HepG2 (cell line): ENCODE measurements around the gene GRM2. TPM values are rescaled to one million over a fixed set of nuclear protein-coding genes. Genes with fewer than 3 reads are reported as not detected.

Experiments used
- DZIP1 ChIP-seq: sonication (generic); formaldehyde crosslinking; IDR thresholded peaks from 2 replicates; pipeline ENCODE4 v1.5.0; 2020; ENCODE audit warnings: mild to moderate bottlenecking, missing genetic modification reagents
- GFI1 ChIP-seq: sonication (generic); formaldehyde crosslinking; IDR thresholded peaks from 2 replicates; pipeline ENCODE4 v1.5.0; 2020; ENCODE audit warnings: missing genetic modification reagents, mild to moderate bottlenecking, borderline replicate concordance
- GMEB2 ChIP-seq: IDR thresholded peaks from 2 replicates; pipeline ENCODE4 v1.6.1; 2016; ENCODE audit warnings: missing biosample characterization, missing genetic modification reagents, low read depth
- HOXA9 ChIP-seq: sonication (generic); formaldehyde crosslinking; IDR thresholded peaks from 2 replicates; pipeline ENCODE4 v1.8.1; 2022; ENCODE audit warnings: missing genetic modification reagents, mild to moderate bottlenecking, moderate library complexity, borderline replicate concordance
- MIER3 ChIP-seq: IDR thresholded peaks from 2 replicates; pipeline ENCODE4 v1.6.1; 2016; ENCODE audit warnings: missing compliant biosample characterization, borderline replicate concordance
- SMARCE1 ChIP-seq: fragments of 450-650 bp; IDR thresholded peaks from 2 replicates; pipeline ENCODE4 v1.6.1; 2017; ENCODE audit warnings: borderline replicate concordance
- THAP11 ChIP-seq: IDR thresholded peaks from 2 replicates; pipeline ENCODE4 v1.6.1; 2016; ENCODE audit warnings: missing biosample characterization, missing genetic modification reagents
- polyA plus RNA-seq, 8 experiments: library from polyadenylated mRNA; depleted of rRNA in 3 of 8; stranded (reverse) in 7 of 8; unstranded in 1 of 8; fragments of >200 nt; fragmentation: Illumina TruSeq in 4 of 8; extraction: Trizol in 4 of 8; gene quantifications; 2 replicates each; pipeline versions ENCODE4 v1.2.1 to v1.2.3, GENCODE V29; 2011 to 2016; ENCODE audit warnings: low read depth in 4 of 8, missing spikeins in 1 of 8, mixed read lengths in 1 of 8; ENCODE audit not compliant: insufficient read depth in 1 of 8
- total RNA-seq, 5 experiments: library from RNA; depleted of rRNA; stranded (reverse); fragments of >200 nt; fragmentation: Illumina TruSeq; extraction: Trizol; gene quantifications; 2 replicates each; pipeline ENCODE4 v1.2.3, GENCODE V29; 2016; ENCODE audit warnings: low read depth in 1 of 5
- TF ChIP-seq, protein P1 (sequence below): sonication (generic); formaldehyde crosslinking; IDR thresholded peaks from 2 replicates; pipeline ENCODE4 v1.5.1; 2020; ENCODE audit warnings: mild to moderate bottlenecking, moderate library complexity, missing genetic modification reagents
- TF ChIP-seq, protein P2 (sequence below), 2 experiments: sonication (generic) in 1 of 2; formaldehyde crosslinking in 1 of 2; IDR thresholded peaks; 2 replicates each; pipeline versions ENCODE4 v1.5.1 to v1.6.1; 2011 to 2020; ENCODE audit warnings: borderline replicate concordance in 1 of 2, low read depth in 1 of 2, low read length in 1 of 2, mild to moderate bottlenecking in 1 of 2, missing genetic modification reagents in 1 of 2, moderate library complexity in 1 of 2
- TF ChIP-seq, protein P3 (sequence below), 2 experiments: sonication (generic) in 1 of 2; formaldehyde crosslinking in 1 of 2; IDR thresholded peaks; 2 replicates each; pipeline versions ENCODE4 v1.4.0 to v1.6.1; 2016 to 2020; ENCODE audit warnings: borderline replicate concordance in 1 of 2, low read depth in 1 of 2, mild to moderate bottlenecking in 1 of 2, missing genetic modification reagents in 1 of 2
- TF ChIP-seq, protein P4 (sequence below): sonication (generic); formaldehyde crosslinking; conservative IDR thresholded peaks from 2 replicates; pipeline ENCODE4 v1.4.0; 2020; ENCODE audit warnings: missing genetic modification reagents

GRM2 gene
- total and polyA plus RNA-seq, 2 of the 13 experiments (the other 11 are each of a cell fraction or from before 2014, with no cell fraction given), result 0.04 to 0.07 TPM

- TF ChIP-seq, protein P1, sequence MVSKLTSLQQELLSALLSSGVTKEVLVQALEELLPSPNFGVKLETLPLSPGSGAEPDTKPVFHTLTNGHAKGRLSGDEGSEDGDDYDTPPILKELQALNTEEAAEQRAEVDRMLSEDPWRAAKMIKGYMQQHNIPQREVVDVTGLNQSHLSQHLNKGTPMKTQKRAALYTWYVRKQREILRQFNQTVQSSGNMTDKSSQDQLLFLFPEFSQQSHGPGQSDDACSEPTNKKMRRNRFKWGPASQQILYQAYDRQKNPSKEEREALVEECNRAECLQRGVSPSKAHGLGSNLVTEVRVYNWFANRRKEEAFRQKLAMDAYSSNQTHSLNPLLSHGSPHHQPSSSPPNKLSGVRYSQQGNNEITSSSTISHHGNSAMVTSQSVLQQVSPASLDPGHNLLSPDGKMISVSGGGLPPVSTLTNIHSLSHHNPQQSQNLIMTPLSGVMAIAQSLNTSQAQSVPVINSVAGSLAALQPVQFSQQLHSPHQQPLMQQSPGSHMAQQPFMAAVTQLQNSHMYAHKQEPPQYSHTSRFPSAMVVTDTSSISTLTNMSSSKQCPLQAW (CRISPR knock-in tag), result no peak
- TF ChIP-seq SMARCE1, result no peak
- TF ChIP-seq, protein P2, sequence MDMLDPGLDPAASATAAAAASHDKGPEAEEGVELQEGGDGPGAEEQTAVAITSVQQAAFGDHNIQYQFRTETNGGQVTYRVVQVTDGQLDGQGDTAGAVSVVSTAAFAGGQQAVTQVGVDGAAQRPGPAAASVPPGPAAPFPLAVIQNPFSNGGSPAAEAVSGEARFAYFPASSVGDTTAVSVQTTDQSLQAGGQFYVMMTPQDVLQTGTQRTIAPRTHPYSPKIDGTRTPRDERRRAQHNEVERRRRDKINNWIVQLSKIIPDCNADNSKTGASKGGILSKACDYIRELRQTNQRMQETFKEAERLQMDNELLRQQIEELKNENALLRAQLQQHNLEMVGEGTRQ (IDR thresholded peaks at IDR 0.05; ENCODE audit: low read depth, low read length), result no peak
- TF ChIP-seq, protein P2 (CRISPR knock-in tag; IDR thresholded peaks at IDR 0.05; ENCODE audit: borderline replicate concordance), result peak; percentile 57
- TF ChIP-seq THAP11, result peak; percentile 37; the same call in 1 of the 2 replicates
- peak; percentile 65 for TF ChIP-seq GFI1
- TF ChIP-seq, protein P3, sequence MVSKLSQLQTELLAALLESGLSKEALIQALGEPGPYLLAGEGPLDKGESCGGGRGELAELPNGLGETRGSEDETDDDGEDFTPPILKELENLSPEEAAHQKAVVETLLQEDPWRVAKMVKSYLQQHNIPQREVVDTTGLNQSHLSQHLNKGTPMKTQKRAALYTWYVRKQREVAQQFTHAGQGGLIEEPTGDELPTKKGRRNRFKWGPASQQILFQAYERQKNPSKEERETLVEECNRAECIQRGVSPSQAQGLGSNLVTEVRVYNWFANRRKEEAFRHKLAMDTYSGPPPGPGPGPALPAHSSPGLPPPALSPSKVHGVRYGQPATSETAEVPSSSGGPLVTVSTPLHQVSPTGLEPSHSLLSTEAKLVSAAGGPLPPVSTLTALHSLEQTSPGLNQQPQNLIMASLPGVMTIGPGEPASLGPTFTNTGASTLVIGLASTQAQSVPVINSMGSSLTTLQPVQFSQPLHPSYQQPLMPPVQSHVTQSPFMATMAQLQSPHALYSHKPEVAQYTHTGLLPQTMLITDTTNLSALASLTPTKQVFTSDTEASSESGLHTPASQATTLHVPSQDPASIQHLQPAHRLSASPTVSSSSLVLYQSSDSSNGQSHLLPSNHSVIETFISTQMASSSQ (IDR thresholded peaks at IDR 0.05; ENCODE audit: low read depth), result no peak
- TF ChIP-seq, protein P3 (CRISPR knock-in tag; IDR thresholded peaks at IDR 0.05; ENCODE audit: borderline replicate concordance), result no peak
- TF ChIP-seq GMEB2, result no peak
- TF ChIP-seq HOXA9 (CRISPR knock-in tag), result no peak
- TF ChIP-seq, protein P4, sequence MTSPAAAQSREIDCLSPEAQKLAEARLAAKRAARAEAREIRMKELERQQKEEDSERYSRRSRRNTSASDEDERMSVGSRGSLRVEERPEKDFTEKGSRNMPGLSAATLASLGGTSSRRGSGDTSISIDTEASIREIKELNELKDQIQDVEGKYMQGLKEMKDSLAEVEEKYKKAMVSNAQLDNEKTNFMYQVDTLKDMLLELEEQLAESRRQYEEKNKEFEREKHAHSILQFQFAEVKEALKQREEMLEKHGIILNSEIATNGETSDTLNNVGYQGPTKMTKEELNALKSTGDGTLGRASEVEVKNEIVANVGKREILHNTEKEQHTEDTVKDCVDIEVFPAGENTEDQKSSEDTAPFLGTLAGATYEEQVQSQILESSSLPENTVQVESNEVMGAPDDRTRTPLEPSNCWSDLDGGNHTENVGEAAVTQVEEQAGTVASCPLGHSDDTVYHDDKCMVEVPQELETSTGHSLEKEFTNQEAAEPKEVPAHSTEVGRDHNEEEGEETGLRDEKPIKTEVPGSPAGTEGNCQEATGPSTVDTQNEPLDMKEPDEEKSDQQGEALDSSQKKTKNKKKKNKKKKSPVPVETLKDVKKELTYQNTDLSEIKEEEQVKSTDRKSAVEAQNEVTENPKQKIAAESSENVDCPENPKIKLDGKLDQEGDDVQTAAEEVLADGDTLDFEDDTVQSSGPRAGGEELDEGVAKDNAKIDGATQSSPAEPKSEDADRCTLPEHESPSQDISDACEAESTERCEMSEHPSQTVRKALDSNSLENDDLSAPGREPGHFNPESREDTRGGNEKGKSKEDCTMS (CRISPR knock-in tag), result no peak
- TF ChIP-seq DZIP1, result 0 out of 2 replicates have a peak, but pooled peaks have one; percentile 19
- TF ChIP-seq MIER3 (CRISPR knock-in tag), result no peak
Measured at GRCh38 chr3:51671734-51672475, 35.0 kb upstream of the GRM2 start (continued).
